Measurements from ENCODE around the gene SAMD11. TPM values are rescaled to one million over a fixed set of nuclear protein-coding genes. Genes with fewer than 3 reads are reported as not detected.

Gene SAMD11
- total RNA-seq, 1 experiment from 2014 or later = 13.5 TPM

GRCh38 chr1:975365-975764, 51.6 kb downstream of the SAMD11 start:
- Histone ChIP-seq H3K9me3 (ENCODE audit: control insufficient read depth, low read depth, low read length) (no peaks in the 10 kb centered on the region), H3K56ac (ENCODE audit: insufficient read length, low read depth, low read length) (no peak overlapping the region), H2BK12ac (ENCODE audit: insufficient read length, low read depth, low read length) (no peak overlapping the region), H3K4ac (ENCODE audit: low read depth, low read length) (no peak overlapping the region), H3K4me2 (ENCODE audit: insufficient read depth, insufficient read length, low read length) (no peak overlapping the region), H3T11ph (ENCODE audit: low read length) (no peak overlapping the region), H3K27ac (ENCODE audit: insufficient read length, low read depth, low read length) (no peak overlapping the region), H4K8ac (replicated peaks; ENCODE audit: insufficient read length, low read depth, low read length) (no peak overlapping the region), H3K4me1 (ENCODE audit: insufficient read depth, low read length) (no peaks in the 10 kb centered on the region), H3K79me2 (ENCODE audit: insufficient read depth, low read length) (no peaks in the 10 kb centered on the region), H3K27me3 (ENCODE audit: insufficient read depth, low read length) (no peaks in the 10 kb centered on the region; the same call in 1 of the 2 replicates), H2AK5ac (ENCODE audit: insufficient read length, low read length) (no peak overlapping the region), H3K23ac (ENCODE audit: insufficient read length, low read depth, low read length) (no peak overlapping the region), H3K23me2 (ENCODE audit: insufficient read length, low read depth, low read length, poor library complexity, severe bottlenecking) (no peaks in the 10 kb centered on the region), H2AFZ (ENCODE audit: low read length) (no peak overlapping the region), H4K20me1 (ENCODE audit: control insufficient read depth, insufficient read depth, insufficient read length) (no peaks in the 10 kb centered on the region), H3K79me1 (ENCODE audit: insufficient read depth, low read depth, low read length, poor library complexity, severe bottlenecking) (no peaks in the 10 kb centered on the region), H3K18ac (ENCODE audit: insufficient read length, low read depth, low read length) (no peak overlapping the region), H2BK120ac (ENCODE audit: low read depth, low read length, poor library complexity, severe bottlenecking) (no peak overlapping the region), H3K9ac (ENCODE audit: extremely low read depth, insufficient read length, low read length) (no peak overlapping the region), H2BK15ac (ENCODE audit: low read depth, low read length) (no peak overlapping the region), H3K14ac (ENCODE audit: insufficient read depth, low read length) (no peak overlapping the region), H2BK5ac (ENCODE audit: insufficient read length, low read length) (no peak overlapping the region), H4K91ac (ENCODE audit: insufficient read length, low read depth, low read length) (no peak overlapping the region), H2BK20ac (ENCODE audit: low read depth, low read length, poor library complexity, severe bottlenecking) (no peak overlapping the region), H4K5ac (ENCODE audit: insufficient read length, low read depth, low read length) (no peak overlapping the region)
- Mint-ChIP-seq H3K36me3 (ENCODE audit: insufficient read depth in 1 of 3, low read depth in 3 of 3) (peaks cover 0 to 6% (median 4%) of the 10 kb centered on the region in 3 experiments; a peak in 4 of 7 replicates), H3K9me3 (peaks cover 4 to 6% of the 10 kb centered on the region in 2 experiments), H3K27ac (no peak overlapping the region), H3K4me1 (peaks cover 5 to 9% of the 10 kb centered on the region in 2 experiments; a peak in 3 of 4 replicates), H3K27me3 (ENCODE audit: low read depth) (peaks cover 47% of the 10 kb centered on the region), H3K4me3 (peak overlapping the region in 1 of 2 experiments; percentile 26; a peak in 1 of 5 replicates)
- WGBS (ENCODE audit: extremely low coverage, insufficient read length, low lambda C conversion rate) = no CpG with 5 or more reads among the region's 9 CpGs
- TF ChIP-seq, protein P1, sequence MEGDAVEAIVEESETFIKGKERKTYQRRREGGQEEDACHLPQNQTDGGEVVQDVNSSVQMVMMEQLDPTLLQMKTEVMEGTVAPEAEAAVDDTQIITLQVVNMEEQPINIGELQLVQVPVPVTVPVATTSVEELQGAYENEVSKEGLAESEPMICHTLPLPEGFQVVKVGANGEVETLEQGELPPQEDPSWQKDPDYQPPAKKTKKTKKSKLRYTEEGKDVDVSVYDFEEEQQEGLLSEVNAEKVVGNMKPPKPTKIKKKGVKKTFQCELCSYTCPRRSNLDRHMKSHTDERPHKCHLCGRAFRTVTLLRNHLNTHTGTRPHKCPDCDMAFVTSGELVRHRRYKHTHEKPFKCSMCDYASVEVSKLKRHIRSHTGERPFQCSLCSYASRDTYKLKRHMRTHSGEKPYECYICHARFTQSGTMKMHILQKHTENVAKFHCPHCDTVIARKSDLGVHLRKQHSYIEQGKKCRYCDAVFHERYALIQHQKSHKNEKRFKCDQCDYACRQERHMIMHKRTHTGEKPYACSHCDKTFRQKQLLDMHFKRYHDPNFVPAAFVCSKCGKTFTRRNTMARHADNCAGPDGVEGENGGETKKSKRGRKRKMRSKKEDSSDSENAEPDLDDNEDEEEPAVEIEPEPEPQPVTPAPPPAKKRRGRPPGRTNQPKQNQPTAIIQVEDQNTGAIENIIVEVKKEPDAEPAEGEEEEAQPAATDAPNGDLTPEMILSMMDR (conservative IDR thresholded peaks at IDR 0.05) = no peak
- no peak for DNase-seq

All from H9 (cell line).